OCI-LY7 (cell line): ENCODE results near the gene SEH1L. TPM values are rescaled to one million over a fixed set of nuclear protein-coding genes. Genes with fewer than 3 reads are reported as not detected.

Experiments used
- BruUV-seq: library from RNA; stranded (reverse); fragments of 400-500 nt; replicated peaks from 2 replicates; lab custom pipeline; 2021; lab: Mats Ljungman, UMichigan
- CTCF ChIA-PET: fragments of 300-600 bp; sonication (Branson Sonifier 250); formaldehyde crosslinking; loops from one replicate; lab custom pipeline; 2022; ENCODE audit warnings: antibody characterized with exemption; ENCODE audit not compliant: unreplicated experiment; lab: Charles Lee
- POLR2A ChIA-PET: fragments of 300-600 bp; sonication (Branson Sonifier 250); formaldehyde crosslinking; loops from one replicate; lab custom pipeline; 2022; ENCODE audit warnings: antibody characterized with exemption; lab: Charles Lee
- DNase-seq: peaks from one replicate; pipeline ENCODE4 v3.0.0-alpha.2; 2015; ENCODE audit warnings: low spot score
- H2AFZ ChIP-seq: fragments of 200-600 bp; sonication (generic), shearing (Covaris generic); 2 replicates; pipeline ENCODE4 v1.6.1; 2014; ENCODE audit warnings: mild to moderate bottlenecking, antibody characterized with exemption, low read length, moderate library complexity
- H3K27ac ChIP-seq: fragments of 200-600 bp; sonication (generic); 2 replicates; pipeline ENCODE4 v1.5.1; 2014; ENCODE audit warnings: mixed run types, low read depth, mild to moderate bottlenecking, moderate library complexity, low read length, inconsistent platforms; ENCODE audit not compliant: poor library complexity, severe bottlenecking
- H3K36me3 ChIP-seq: fragments of 200-600 bp; sonication (generic); 2 replicates; pipeline ENCODE4 v1.6.1; 2014; ENCODE audit warnings: mild to moderate bottlenecking, antibody characterized with exemption, low read length, moderate library complexity, mixed read lengths; ENCODE audit not compliant: insufficient read depth
- H3K4me1 ChIP-seq: fragments of 200-600 bp; sonication (generic); 2 replicates; pipeline ENCODE4 v1.5.1; 2014; ENCODE audit warnings: mild to moderate bottlenecking, low read length; ENCODE audit not compliant: insufficient read depth, poor library complexity, severe bottlenecking
- H3K4me2 ChIP-seq: fragments of 200-600 bp; sonication (generic); 2 replicates; pipeline ENCODE4 v1.6.1; 2014; ENCODE audit warnings: mild to moderate bottlenecking, low read length
- H3K4me3 ChIP-seq: fragments of 200-600 bp; sonication (generic); 2 replicates; pipeline ENCODE4 v1.5.1; 2014; ENCODE audit warnings: mild to moderate bottlenecking, low read depth, low read length; ENCODE audit not compliant: poor library complexity, severe bottlenecking
- H3K79me2 ChIP-seq: fragments of 200-600 bp; sonication (generic); 2 replicates; pipeline ENCODE4 v1.6.1; 2016; ENCODE audit warnings: low read depth, mild to moderate bottlenecking, low read length, moderate library complexity, mixed read lengths; ENCODE audit not compliant: insufficient read depth
- H3K9me2 ChIP-seq: fragments of 200-600 bp; sonication (generic); 2 replicates; pipeline ENCODE4 v1.6.1; 2016; ENCODE audit warnings: mild to moderate bottlenecking, low read length, mixed read lengths; ENCODE audit not compliant: insufficient read depth
- H3K9me3 ChIP-seq: fragments of 200-600 bp; sonication (generic); 2 replicates; pipeline ENCODE4 v1.6.1; 2014; ENCODE audit warnings: mild to moderate bottlenecking, mixed run types, low read length, mixed read lengths
- H4K20me1 ChIP-seq: fragments of 200-600 bp; sonication (generic); 2 replicates; pipeline ENCODE4 v1.6.1; 2014; ENCODE audit warnings: mild to moderate bottlenecking, antibody characterized with exemption, low read length, moderate library complexity, mixed read lengths; ENCODE audit not compliant: insufficient read depth
- CTCF ChIP-seq: fragments of 200-600 bp; sonication (generic); conservative IDR thresholded peaks from 2 replicates; pipeline ENCODE4 v1.5.1; 2014; ENCODE audit warnings: mild to moderate bottlenecking, antibody characterized with exemption, low read length, moderate library complexity, mixed read lengths
- EZH2phosphoT487 ChIP-seq: fragments of 200-600 bp; sonication (generic); IDR thresholded peaks from 2 replicates; pipeline ENCODE4 v1.6.1; 2018; ENCODE audit warnings: low read depth, borderline replicate concordance, mild to moderate bottlenecking, mixed run types, antibody characterized with exemption, low read length, moderate library complexity, mixed read lengths
- intact Hi-C: fragments of 100-400 bp; cut with micrococcal nuclease; formaldehyde crosslinking; loops from one replicate; pipeline ENCODE4 v1.10.0; 2022; ENCODE audit not compliant: unreplicated experiment
- total RNA-seq, 2 experiments: library from RNA; depleted of rRNA in 1 of 2; stranded (reverse); fragments of >200 nt in 1 of 2; shearing (Covaris generic) in 1 of 2; gene quantifications; 2 replicates each; pipeline ENCODE4 v1.2.3, GENCODE V29; 2014 to 2022

SEH1L gene
- total RNA-seq, 2 experiments from 2014 or later: 61.6 to 115 TPM

GRCh38 chr18:12990123-12990475 is 42.3 kb downstream of the SEH1L start:
- no peak for DNase-seq
- Histone ChIP-seq H2AFZ (peak overlapping the region; percentile 30; the same call in 1 of the 2 replicates), H3K27ac (peak overlapping the region; percentile 79), H3K36me3 (peaks cover 43% of the 10 kb centered on the region), H3K79me2 (peaks cover 36% of the 10 kb centered on the region), H3K9me2 (no peaks in the 10 kb centered on the region), H4K20me1 (peaks cover 22% of the 10 kb centered on the region; the same call in 1 of the 2 replicates), H3K4me1 (peaks cover 24% of the 10 kb centered on the region), H3K9me3 (no peaks in the 10 kb centered on the region; the same call in 1 of the 2 replicates), H3K4me2 (peak overlapping the region; percentile 82), H3K4me3 (peak overlapping the region; percentile 78)
- ChIA-PET CTCF (interaction anchor here (0.6 kb wide), 1 partner anchor 211 kb away, joined by 5 read pairs; no protein-coding TSS in a partner anchor), POLR2A (interaction anchor here (1.0 to 2.8 kb wide), 4 partner anchors 20 to 123 kb away, joined by 3 to 10 read pairs (median 4); partner anchors contain the start of gene SEH1L)
- no peak for TF ChIP-seq EZH2phosphoT487
- no peak for TF ChIP-seq CTCF
- intact Hi-C loops: loop anchor here (2.0 kb wide), 1 partner anchor 41 kb away; the partner anchor contains the start of gene SEH1L
- BruUV-seq: no TSS peak

GRCh38 chr18:12990641-12990966 is 42.8 kb downstream of the SEH1L start:
- BruUV-seq: TSS peak; percentile 99
- peak overlapping the region; percentile 30 for H2AFZ ChIP-seq
- peak overlapping the region; percentile 78 for H3K4me3 ChIP-seq
- H3K9me2 ChIP-seq: no peaks in the 10 kb centered on the region
- ChIA-PET POLR2A (interaction anchor here (0.7 to 2.8 kb wide), 23 partner anchors 10 to 622 kb away, joined by 3 to 10 read pairs (median 4); partner anchors contain the start of genes CEP76 and SEH1L), CTCF (interaction anchor here (0.6 to 1.1 kb wide), 3 partner anchors 92 to 211 kb away, joined by 3 to 5 read pairs (median 4); no protein-coding TSS in a partner anchor)
- peaks cover 41% of the 10 kb centered on the region for H3K79me2 ChIP-seq
- no peaks in the 10 kb centered on the region; the same call in 1 of the 2 replicates for H3K9me3 ChIP-seq
- peak overlapping the region; percentile 79 for H3K27ac ChIP-seq
- no peak for TF ChIP-seq EZH2phosphoT487
- TF ChIP-seq CTCF: no peak
- peak overlapping the region; percentile 82 for H3K4me2 ChIP-seq
- DNase-seq: no peak
- intact Hi-C loops: loop anchor here (2.0 kb wide), 1 partner anchor 42 kb away; the partner anchor contains the start of gene SEH1L
- H4K20me1 ChIP-seq: peaks cover 22% of the 10 kb centered on the region; the same call in 1 of the 2 replicates
- H3K4me1 ChIP-seq: peaks cover 24% of the 10 kb centered on the region
- H3K36me3 ChIP-seq: peaks cover 45% of the 10 kb centered on the region
